Natural killer cell (primary cell): ENCODE measurements around the gene ATP13A1. TPM values are rescaled to one million over a fixed set of nuclear protein-coding genes. Genes with fewer than 3 reads are reported as not detected.

Experiments
- ATAC-seq, 3 donors: fragments of 150-1000 bp in 2 of 3; fragments of 200-7000 bp in 1 of 3; cut with Tn5 transposase; 1 replicate in 1 of 3; 2 replicates in 2 of 3; pipeline ENCODE4 v1.10.0; 2021; ENCODE audit warnings: mild to moderate bottlenecking in 2 of 3, moderate library complexity in 2 of 3
- DNase-seq, 2 donors: peaks; one replicate each; pipeline versions ENCODE4 v3.0.0 to v3.0.0-alpha.2; 2013 to 2021; ENCODE audit warnings: mixed read lengths in 1 of 2
- H3K27ac ChIP-seq: one replicate; pipeline ENCODE4 v1.5.1; 2013; ENCODE audit warnings: mild to moderate bottlenecking, low read length
- H3K27me3 ChIP-seq: one replicate; pipeline ENCODE4 v1.6.1; 2013; ENCODE audit warnings: low read length; ENCODE audit not compliant: control insufficient read depth, insufficient read depth
- H3K36me3 ChIP-seq: one replicate; pipeline ENCODE4 v1.6.1; 2013; ENCODE audit warnings: low read length; ENCODE audit not compliant: control insufficient read depth, insufficient read depth
- H3K4me1 ChIP-seq: one replicate; pipeline ENCODE4 v1.6.1; 2013; ENCODE audit warnings: low read length; ENCODE audit not compliant: control insufficient read depth, insufficient read depth
- H3K4me3 ChIP-seq: one replicate; pipeline ENCODE4 v1.5.1; 2013; ENCODE audit warnings: low read length
- H3K9me3 ChIP-seq: one replicate; pipeline ENCODE4 v1.6.1; 2013; ENCODE audit warnings: low read length; ENCODE audit not compliant: control insufficient read depth, insufficient read depth
- H3K27ac Mint-ChIP-seq, 2 donors: one replicate each; pipeline ENCODE4 v1.8.0; 2022; ENCODE audit warnings: mild to moderate bottlenecking in 2 of 2, mixed read lengths in 2 of 2, moderate library complexity in 1 of 2
- H3K27me3 Mint-ChIP-seq, 2 donors: one replicate each; pipeline ENCODE4 v1.8.0; 2022; ENCODE audit warnings: low read depth in 2 of 2, mixed read lengths in 2 of 2
- H3K36me3 Mint-ChIP-seq: one replicate; pipeline ENCODE4 v1.8.0; 2022; ENCODE audit warnings: mixed read lengths
- H3K4me1 Mint-ChIP-seq, 2 donors: one replicate each; pipeline ENCODE4 v1.8.0; 2022; ENCODE audit warnings: mixed read lengths in 2 of 2
- H3K4me3 Mint-ChIP-seq: one replicate; pipeline ENCODE4 v1.8.0; 2022; ENCODE audit warnings: mild to moderate bottlenecking, moderate library complexity, mixed read lengths
- H3K9me3 Mint-ChIP-seq, 2 donors: one replicate each; pipeline ENCODE4 v1.8.0; 2022; ENCODE audit warnings: mixed read lengths in 2 of 2
- CTCF ChIP-seq: fragments of 200-600 bp; IDR thresholded peaks from one replicate; pipeline ENCODE4 v1.8.0; 2022; ENCODE audit warnings: antibody characterized with exemption
- WGBS: methylation state at CpG from one replicate; pipeline ENCODE4 v1.1.7; 2013; ENCODE audit warnings: missing lambda C conversion rate; ENCODE audit not compliant: insufficient coverage; 5-methylcytosine and 5-hydroxymethylcytosine counted together
- intact Hi-C: fragments of 100-400 bp; cut with micrococcal nuclease; formaldehyde crosslinking; loops from one replicate; pipeline ENCODE4 v1.14.2; 2022
- total RNA-seq, 4 donors: library from RNA; stranded (reverse); fragments of 120-200 nt in 1 of 4; gene quantifications; one replicate each; pipeline versions ENCODE4 v1.2.3 to v1.2.4, GENCODE V29; 2013 to 2022

The ATP13A1 gene
- total RNA-seq, 3 donors from 2014 or later (not counting 1 experiment from before 2014, with no cell fraction given): 58.1 to 73.2 (median 67.7) TPM

- no peaks in the 10 kb centered on the region for H3K9me3 ChIP-seq
- DNase-seq (no peak), ATAC-seq (no peak)
- peaks cover 27 to 44% of the 10 kb centered on the region in 2 donors for H3K4me1 Mint-ChIP-seq
- 94% methylated on average over 2 of the region's 2 CpGs for WGBS
- intact Hi-C loops: no loop called here
- TF ChIP-seq CTCF: no peak
- no peak overlapping the region for H3K4me3 ChIP-seq
- H3K36me3 Mint-ChIP-seq: peaks cover 17% of the 10 kb centered on the region
- H3K27ac ChIP-seq: no peak overlapping the region
- H3K27ac Mint-ChIP-seq: peak overlapping the region in 1 of 2 donors; percentile 51
- no peaks in the 10 kb centered on the region for H3K27me3 Mint-ChIP-seq
- H3K4me3 Mint-ChIP-seq: peak overlapping the region; percentile 55
- peaks cover 27% of the 10 kb centered on the region for H3K4me1 ChIP-seq
- peaks cover 26% of the 10 kb centered on the region for H3K36me3 ChIP-seq
- H3K9me3 Mint-ChIP-seq: no peaks in the 10 kb centered on the region
- H3K27me3 ChIP-seq: no peaks in the 10 kb centered on the region
Measured at GRCh38 chr19:19630426-19630825, 33.0 kb downstream of the ATP13A1 start.

GRCh38 chr19:19630062-19630414 lies 33.4 kb downstream of the ATP13A1 start:
- ATAC-seq: no peak
- peaks cover 27 to 43% of the 10 kb centered on the region in 2 donors for H3K4me1 Mint-ChIP-seq
- Histone ChIP-seq H3K4me1 (peaks cover 24% of the 10 kb centered on the region), H3K27me3 (no peaks in the 10 kb centered on the region), H3K4me3 (no peak overlapping the region), H3K36me3 (peaks cover 23% of the 10 kb centered on the region), H3K27ac (no peak overlapping the region), H3K9me3 (no peaks in the 10 kb centered on the region)
- TF ChIP-seq CTCF: no peak
- no peak for DNase-seq
- H3K27ac Mint-ChIP-seq: peak overlapping the region in 1 of 2 donors; percentile 88
- H3K36me3 Mint-ChIP-seq: peaks cover 17% of the 10 kb centered on the region
- peak overlapping the region; percentile 55 for H3K4me3 Mint-ChIP-seq
- no peaks in the 10 kb centered on the region for H3K9me3 Mint-ChIP-seq
- 96% methylated on average over 11 of the region's 11 CpGs for WGBS
- intact Hi-C loops: no loop called here
- no peaks in the 10 kb centered on the region for H3K27me3 Mint-ChIP-seq

- Mint-ChIP-seq H3K4me3 (peak overlapping the region; percentile 85), H3K36me3 (peaks cover 9% of the 10 kb centered on the region), H3K9me3 (no peaks in the 10 kb centered on the region), H3K27ac (peak overlapping the region; percentile 71 to 88), H3K4me1 (peaks cover 26 to 36% of the 10 kb centered on the region in 2 donors), H3K27me3 (no peaks in the 10 kb centered on the region)
- Histone ChIP-seq H3K4me3 (peak overlapping the region; percentile 47), H3K9me3 (no peaks in the 10 kb centered on the region), H3K4me1 (peaks cover 23% of the 10 kb centered on the region), H3K27me3 (no peaks in the 10 kb centered on the region), H3K27ac (peak overlapping the region; percentile 67), H3K36me3 (peaks cover 9% of the 10 kb centered on the region)
- whole genome bisulfite sequencing: 13% methylated on average over 51 of the region's 51 CpGs
- TF ChIP-seq CTCF: no peak
- intact Hi-C loops: loop anchor here (1.0 to 2.0 kb wide), 2 partner anchors 10 to 14 kb away; partner anchors contain the start of genes GMIP and PBX4
- DNase-seq (peak; percentile 45 to 64), ATAC-seq (peak; percentile 45 to 58 (median 52))
Measured at GRCh38 chr19:19628501-19629134, 34.9 kb downstream of the ATP13A1 start.
